IMR-90 (cell line): Measurements from ENCODE around the gene STK40. TPM values are rescaled to one million over a fixed set of nuclear protein-coding genes. Genes with fewer than 3 reads are reported as not detected.

ENCODE experiments used
- ATAC-seq: fragments of 200-7000 bp; cut with Tn5 transposase; 2 replicates; pipeline ENCODE4 v1.9.1; 2020; ENCODE audit warnings: low read depth, mild to moderate bottlenecking, moderate library complexity
- BruUV-seq: library from RNA; stranded (reverse); fragments of 400-500 nt; replicated peaks from 2 replicates; lab custom pipeline; 2021; lab: Mats Ljungman, UMichigan
- CTCF ChIA-PET: fragments of 300-600 bp; formaldehyde crosslinking; extraction: SDS; loops from one replicate; lab custom pipeline; 2021; ENCODE audit warnings: antibody characterized with exemption; lab: Yijun Ruan, JAX
- POLR2A ChIA-PET: fragments of 300-600 bp; sonication (Branson Sonifier 250); formaldehyde crosslinking; loops from one replicate; lab custom pipeline; 2022; ENCODE audit warnings: antibody characterized with exemption; ENCODE audit not compliant: unreplicated experiment; lab: Charles Lee
- DNase-seq: peaks from one replicate; pipeline ENCODE4 v3.0.0; 2013
- H2AFZ ChIP-seq: replicated peaks from 2 replicates; pipeline ENCODE3; 2013; ENCODE audit warnings: low read length, mild to moderate bottlenecking; ENCODE audit not compliant: poor library complexity
- H2AK5ac ChIP-seq: 2 replicates; pipeline ENCODE4 v1.6.1; 2013; ENCODE audit warnings: low read depth, low read length, inconsistent platforms
- H2AK9ac ChIP-seq: replicated peaks from 2 replicates; pipeline ENCODE3; 2013; ENCODE audit warnings: mild to moderate bottlenecking, low read depth, low read length, moderate library complexity; ENCODE audit not compliant: poor library complexity
- H2BK120ac ChIP-seq: 2 replicates; pipeline ENCODE4 v1.6.1; 2013; ENCODE audit warnings: low read depth, low read length, inconsistent platforms
- H2BK15ac ChIP-seq: 3 replicates; pipeline ENCODE4 v1.6.1; 2013; ENCODE audit warnings: low read depth, low read length, inconsistent platforms
- H2BK20ac ChIP-seq: 2 replicates; pipeline ENCODE4 v1.6.1; 2013; ENCODE audit warnings: low read depth, mild to moderate bottlenecking, inconsistent platforms, low read length, moderate library complexity
- H2BK5ac ChIP-seq: 2 replicates; pipeline ENCODE4 v1.6.1; 2013; ENCODE audit warnings: mild to moderate bottlenecking, low read depth, low read length, inconsistent platforms; ENCODE audit not compliant: poor library complexity, severe bottlenecking
- H3K14ac ChIP-seq: replicated peaks from 2 replicates; pipeline ENCODE4 v1.6.1; 2013; ENCODE audit warnings: low read depth, low read length, inconsistent platforms
- H3K18ac ChIP-seq: 2 replicates; pipeline ENCODE4 v1.6.1; 2013; ENCODE audit warnings: low read depth, low read length, control low read depth
- H3K23ac ChIP-seq: 2 replicates; pipeline ENCODE4 v1.6.1; 2013; ENCODE audit warnings: low read depth, low read length, inconsistent platforms
- H3K27ac ChIP-seq: 2 replicates; pipeline ENCODE4 v1.5.1; 2013; ENCODE audit warnings: mild to moderate bottlenecking, control low read depth, low read length; ENCODE audit not compliant: insufficient read depth
- H3K27me3 ChIP-seq: 2 replicates; pipeline ENCODE4 v1.6.1; 2013; ENCODE audit warnings: low read length; ENCODE audit not compliant: control insufficient read depth, insufficient read depth
- H3K36me3 ChIP-seq: 2 replicates; pipeline ENCODE4 v1.6.1; 2013; ENCODE audit warnings: low read length, mixed read lengths; ENCODE audit not compliant: control insufficient read depth, insufficient read depth
- H3K4ac ChIP-seq: 2 replicates; pipeline ENCODE4 v1.6.1; 2013; ENCODE audit warnings: low read depth, low read length, inconsistent platforms
- H3K4me1 ChIP-seq: 2 replicates; pipeline ENCODE4 v1.6.1; 2013; ENCODE audit warnings: low read length, mixed read lengths; ENCODE audit not compliant: control insufficient read depth, insufficient read depth
- H3K4me2 ChIP-seq: 2 replicates; pipeline ENCODE4 v1.6.1; 2013; ENCODE audit warnings: low read depth, mild to moderate bottlenecking, control low read depth, low read length, moderate library complexity
- H3K4me3 ChIP-seq: 2 replicates; pipeline ENCODE4 v1.5.1; 2013; ENCODE audit warnings: low read depth, mild to moderate bottlenecking, control low read depth, low read length, moderate library complexity; ENCODE audit not compliant: insufficient read depth
- H3K56ac ChIP-seq: 2 replicates; pipeline ENCODE4 v1.6.1; 2013; ENCODE audit warnings: low read length, inconsistent platforms; ENCODE audit not compliant: insufficient read depth; ENCODE audit errors: extremely low read depth
- H3K79me1 ChIP-seq, 2 experiments: 2 replicates each; pipeline ENCODE4 v1.6.1; 2013; ENCODE audit warnings: low read length in 2 of 2, inconsistent platforms in 1 of 2, low read depth in 1 of 2
- H3K9ac ChIP-seq: 2 replicates; pipeline ENCODE4 v1.6.1; 2013; ENCODE audit warnings: low read depth, low read length, control low read depth
- H3K9me1 ChIP-seq: 2 replicates; pipeline ENCODE4 v1.6.1; 2013; ENCODE audit warnings: low read length, inconsistent platforms; ENCODE audit not compliant: insufficient read depth
- H3K9me3 ChIP-seq: 2 replicates; pipeline ENCODE4 v1.6.1; 2013; ENCODE audit warnings: low read length; ENCODE audit not compliant: control insufficient read depth, insufficient read depth
- H4K20me1 ChIP-seq: 2 replicates; pipeline ENCODE4 v1.6.1; 2013; ENCODE audit warnings: low read length, inconsistent platforms; ENCODE audit not compliant: insufficient read depth
- H4K5ac ChIP-seq: 2 replicates; pipeline ENCODE4 v1.6.1; 2013; ENCODE audit warnings: mild to moderate bottlenecking, low read depth, low read length, control low read depth
- H4K8ac ChIP-seq, 2 experiments: 2 replicates each; pipeline ENCODE4 v1.6.1; 2013; ENCODE audit warnings: low read depth in 2 of 2, low read length in 2 of 2, control low read depth in 1 of 2, inconsistent platforms in 1 of 2
- H4K91ac ChIP-seq: 2 replicates; pipeline ENCODE4 v1.6.1; 2013; ENCODE audit warnings: low read depth, low read length, inconsistent platforms; ENCODE audit not compliant: insufficient read depth
- CTCF ChIP-seq: conservative IDR thresholded peaks from 2 replicates; pipeline ENCODE4 v1.5.1; 2012; ENCODE audit warnings: mild to moderate bottlenecking, low read depth, low read length, improper control_type of control experiment
- RFX5 ChIP-seq: IDR thresholded peaks from 2 replicates; pipeline ENCODE4 v1.8.0; 2012; ENCODE audit warnings: low read depth, mild to moderate bottlenecking, low read length, moderate library complexity
- WGBS, 2 experiments: methylation state at CpG; one replicate each; pipeline versions ENCODE4 v1.1.5 to v1.1.7; 2013; ENCODE audit warnings: missing lambda C conversion rate in 2 of 2; ENCODE audit not compliant: insufficient read length in 1 of 2; ENCODE audit errors: extremely low coverage in 2 of 2; 5-methylcytosine and 5-hydroxymethylcytosine counted together
- dilution Hi-C: fragments of 300-500 bp; cut with HindIII; formaldehyde crosslinking; loops from one replicate; pipeline ENCODE4 v1.14.3; 2018; ENCODE audit warnings: low sequenced_read_pairs; ENCODE audit not compliant: unreplicated experiment
- in situ Hi-C: fragments of 300-500 bp; cut with MboI; formaldehyde crosslinking; loops from 3 replicates; pipeline ENCODE4 v1.14.3; 2019; ENCODE audit warnings: low sequenced_read_pairs, inconsistent platforms, mixed read lengths
- intact Hi-C: fragments of 100-400 bp; cut with micrococcal nuclease; formaldehyde crosslinking; loops from 2 replicates; pipeline ENCODE4 v1.10.0; 2022
- polyA plus RNA-seq, 3 experiments: library from polyadenylated mRNA; depleted of rRNA; stranded (reverse); fragments of >200 nt; gene quantifications; 2 replicates each; pipeline ENCODE4 v1.2.3, GENCODE V29; 2012; ENCODE audit warnings: low replicate concordance in 1 of 3
- total RNA-seq: library from RNA; depleted of rRNA; stranded (reverse); fragments of >200 nt; gene quantifications from 2 replicates; pipeline ENCODE4 v1.2.3, GENCODE V29; 2012

Gene STK40
- total and polyA plus RNA-seq, 2 of the 4 experiments (the other 2 are of a cell fraction), result 16.0 to 29.9 TPM

DNA sequence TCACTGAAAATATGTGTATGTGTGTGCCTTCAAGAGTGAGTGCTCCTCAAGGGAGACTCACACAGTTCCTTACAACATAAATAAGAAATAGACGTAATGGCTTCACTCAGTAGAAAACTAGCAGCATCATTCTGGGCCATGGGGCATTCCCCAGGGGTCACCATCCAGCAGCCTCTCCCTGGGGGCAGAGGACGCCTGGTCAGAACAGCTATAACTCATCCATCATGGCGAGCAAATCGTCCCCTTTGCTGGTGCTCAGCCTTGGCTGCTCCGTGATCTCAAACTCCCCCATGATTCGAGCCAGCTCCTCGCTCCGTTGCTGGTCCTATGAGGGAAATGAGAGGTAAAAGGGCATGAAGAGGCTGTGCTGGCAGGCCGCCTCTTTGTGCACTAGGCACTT, 32.2 kb upstream of the STK40 start (continued):
- no peak for TF ChIP-seq CTCF

GRCh38 chr1:36415661-36416326, 30.1 kb upstream of the STK40 start:
- WGBS, 2 experiments, result 73% methylated on average over 5 of the region's 15 CpGs; no CpG with 5 or more reads in 1 of the 2 experiments

More at GRCh38 chr1:36415661-36416326, 30.1 kb upstream of the STK40 start:
- no peak for ATAC-seq
- H4K91ac ChIP-seq, result no peak overlapping the region
- H3K9me3 ChIP-seq, result no peaks in the 10 kb centered on the region; the same call in 1 of the 2 replicates
- no peak overlapping the region for H3K4ac ChIP-seq
- no peak overlapping the region for H2BK20ac ChIP-seq
- no peaks in the 10 kb centered on the region for H3K79me1 ChIP-seq
- dilution Hi-C loops, result no loop called here
- H3K18ac ChIP-seq, result no peak overlapping the region
- H4K5ac ChIP-seq, result no peak overlapping the region
- peaks cover 2% of the 10 kb centered on the region for H3K4me1 ChIP-seq
- H2BK120ac ChIP-seq, result no peak overlapping the region
- H3K14ac ChIP-seq, result no peak overlapping the region
- H3K23ac ChIP-seq, result no peak overlapping the region
- H4K8ac ChIP-seq, result no peak overlapping the region
- ChIA-PET POLR2A (no interaction called here), CTCF (interaction anchor here (1.0 kb wide), 1 partner anchor 73 kb away, joined by 3 read pairs; no protein-coding TSS in a partner anchor)
- in situ Hi-C loops, result loop anchor here (25.0 kb wide), 1 partner anchor 303 kb away; no protein-coding TSS in a partner anchor
- H3K36me3 ChIP-seq, result no peaks in the 10 kb centered on the region
- no peak overlapping the region for H2AK5ac ChIP-seq
- no peak overlapping the region for H3K56ac ChIP-seq
- no peak overlapping the region for H3K9ac ChIP-seq
- H3K27ac ChIP-seq, result no peak overlapping the region
- H2AK9ac ChIP-seq, result no peak overlapping the region
- H2BK15ac ChIP-seq, result no peak overlapping the region
- DNase-seq, result no peak
- no peak overlapping the region for H2AFZ ChIP-seq
- no peaks in the 10 kb centered on the region for H3K27me3 ChIP-seq
- TF ChIP-seq RFX5, result no peak
- TF ChIP-seq CTCF, result no peak
- H3K4me3 ChIP-seq, result no peak overlapping the region
- no TSS peak for BruUV-seq
- H3K4me2 ChIP-seq, result no peak overlapping the region
- H4K20me1 ChIP-seq, result no peaks in the 10 kb centered on the region
- H2BK5ac ChIP-seq, result no peak overlapping the region
- intact Hi-C loops, result no loop called here
- no peaks in the 10 kb centered on the region for H3K9me1 ChIP-seq
